D721Med (cell line): ENCODE data around the gene OVCA2.

Source experiments
- DNase-seq: peaks from one replicate; pipeline ENCODE4 v3.0.0; 2011; ENCODE audit warnings: low spot score; ENCODE audit not compliant: insufficient read length
- FAIRE-seq: peaks from 2 replicates; lab custom pipeline; 2011; peaks lifted over from hg19 to GRCh38; lab: Jason Lieb, UNC
- CTCF ChIP-seq: IDR thresholded peaks from 2 replicates; pipeline ENCODE4 v1.5.1; 2012; ENCODE audit warnings: mild to moderate bottlenecking, control low read depth; ENCODE audit not compliant: insufficient read depth; ENCODE audit errors: missing control alignments

OVCA2 gene

GRCh38 chr17:2043785-2044184, 2.0 kb downstream of the OVCA2 start:
- no peak for TF ChIP-seq CTCF
- FAIRE-seq (no peak), DNase-seq (no peak)

GRCh38 chr17:2044263-2044894, 2.6 kb downstream of the OVCA2 start:
- TF ChIP-seq CTCF: no peak
- FAIRE-seq (no peak), DNase-seq (no peak)

- DNase-seq (no peak), FAIRE-seq (no peak)
- TF ChIP-seq CTCF: no peak
These were observed 5.8 kb downstream of the OVCA2 start for GRCh38 chr17:2047590-2047989.

GRCh38 chr17:2048805-2049204, 7.0 kb downstream of the OVCA2 start:
- TF ChIP-seq CTCF: no peak
- FAIRE-seq: no peak
- DNase-seq: no peak

GRCh38 chr17:2049333-2050299, 7.8 kb downstream of the OVCA2 start:
- FAIRE-seq: no peak
- no peak for TF ChIP-seq CTCF
- peak; percentile 76 for DNase-seq

GRCh38 chr17:2050300-2051060, 8.7 kb downstream of the OVCA2 start:
- no peak for FAIRE-seq
- DNase-seq: peak; percentile 75
- TF ChIP-seq CTCF: no peak
